ENCODE data around the gene HSPA13. TPM values are rescaled to one million over a fixed set of nuclear protein-coding genes. Genes with fewer than 3 reads are reported as not detected.
"Not testable (repeated sequence)": the region's sequence is repeated elsewhere in the genome, so short reads cannot be mapped to it uniquely, and the experiment has no call there.

HSPA13 gene
- total RNA-seq, 1 donor from 2014 or later: 40.9 TPM

- TF ChIP-seq, protein P1, sequence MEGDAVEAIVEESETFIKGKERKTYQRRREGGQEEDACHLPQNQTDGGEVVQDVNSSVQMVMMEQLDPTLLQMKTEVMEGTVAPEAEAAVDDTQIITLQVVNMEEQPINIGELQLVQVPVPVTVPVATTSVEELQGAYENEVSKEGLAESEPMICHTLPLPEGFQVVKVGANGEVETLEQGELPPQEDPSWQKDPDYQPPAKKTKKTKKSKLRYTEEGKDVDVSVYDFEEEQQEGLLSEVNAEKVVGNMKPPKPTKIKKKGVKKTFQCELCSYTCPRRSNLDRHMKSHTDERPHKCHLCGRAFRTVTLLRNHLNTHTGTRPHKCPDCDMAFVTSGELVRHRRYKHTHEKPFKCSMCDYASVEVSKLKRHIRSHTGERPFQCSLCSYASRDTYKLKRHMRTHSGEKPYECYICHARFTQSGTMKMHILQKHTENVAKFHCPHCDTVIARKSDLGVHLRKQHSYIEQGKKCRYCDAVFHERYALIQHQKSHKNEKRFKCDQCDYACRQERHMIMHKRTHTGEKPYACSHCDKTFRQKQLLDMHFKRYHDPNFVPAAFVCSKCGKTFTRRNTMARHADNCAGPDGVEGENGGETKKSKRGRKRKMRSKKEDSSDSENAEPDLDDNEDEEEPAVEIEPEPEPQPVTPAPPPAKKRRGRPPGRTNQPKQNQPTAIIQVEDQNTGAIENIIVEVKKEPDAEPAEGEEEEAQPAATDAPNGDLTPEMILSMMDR (conservative IDR thresholded peaks at IDR 0.05): no peak
- no peaks in the 10 kb centered on the region for H3K4me1 Mint-ChIP-seq
- H3K27me3 Mint-ChIP-seq (ENCODE audit: low read depth): peaks cover 7% of the 10 kb centered on the region
- no peak overlapping the region for H3K4me3 Mint-ChIP-seq
- H3K36me3 Mint-ChIP-seq (ENCODE audit: low read depth): no peaks in the 10 kb centered on the region
- no peaks in the 10 kb centered on the region for H3K9me3 Mint-ChIP-seq
- no peak for DNase-seq (ENCODE audit: low read depth, low spot score)
- no peak overlapping the region for H3K27ac Mint-ChIP-seq (ENCODE audit: unreplicated experiment)
These were observed 28.4 kb downstream of the HSPA13 start for GRCh38 chr21:14354515-14354914.

DNA sequence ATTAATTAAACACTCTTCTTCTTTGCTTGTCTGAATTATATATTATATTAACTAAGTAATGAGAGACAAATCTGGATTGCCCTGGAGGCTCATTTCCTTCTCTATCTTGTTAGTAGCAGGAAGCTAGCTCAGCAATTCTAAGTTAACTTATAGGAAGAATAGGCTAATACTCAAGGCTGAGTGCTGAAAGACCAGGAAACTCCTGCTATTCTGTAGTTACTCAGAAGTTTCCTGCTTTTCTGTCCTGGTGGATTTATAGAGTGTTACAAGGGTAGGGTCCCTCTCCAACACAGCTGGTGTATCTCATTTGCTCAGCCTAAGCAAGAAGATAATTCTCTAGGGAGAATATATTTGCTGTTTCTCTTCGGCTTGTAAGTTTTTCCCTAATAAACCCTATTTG lies 29.2 kb downstream of the HSPA13 start:
- Mint-ChIP-seq H3K4me1 (no peaks in the 10 kb centered on the region), H3K4me3 (no peak overlapping the region), H3K27ac (ENCODE audit: unreplicated experiment) (no peak overlapping the region), H3K36me3 (ENCODE audit: low read depth) (no peaks in the 10 kb centered on the region), H3K27me3 (ENCODE audit: low read depth) (peaks cover 7% of the 10 kb centered on the region), H3K9me3 (no peaks in the 10 kb centered on the region)
- TF ChIP-seq, protein P1 (conservative IDR thresholded peaks at IDR 0.05): no peak
- no peak for DNase-seq (ENCODE audit: low read depth, low spot score)

GRCh38 chr21:14353231-14353630 lies 29.7 kb downstream of the HSPA13 start:
- DNase-seq (ENCODE audit: low read depth, low spot score): no peak
- H3K4me3 Mint-ChIP-seq: no peak overlapping the region
- H3K4me1 Mint-ChIP-seq: no peaks in the 10 kb centered on the region
- H3K27ac Mint-ChIP-seq (ENCODE audit: unreplicated experiment): no peak overlapping the region
- H3K9me3 Mint-ChIP-seq: no peaks in the 10 kb centered on the region
- TF ChIP-seq, protein P1 (conservative IDR thresholded peaks at IDR 0.05): no peak
- H3K27me3 Mint-ChIP-seq (ENCODE audit: low read depth): peaks cover 7% of the 10 kb centered on the region
- no peaks in the 10 kb centered on the region for H3K36me3 Mint-ChIP-seq (ENCODE audit: low read depth)

DNA sequence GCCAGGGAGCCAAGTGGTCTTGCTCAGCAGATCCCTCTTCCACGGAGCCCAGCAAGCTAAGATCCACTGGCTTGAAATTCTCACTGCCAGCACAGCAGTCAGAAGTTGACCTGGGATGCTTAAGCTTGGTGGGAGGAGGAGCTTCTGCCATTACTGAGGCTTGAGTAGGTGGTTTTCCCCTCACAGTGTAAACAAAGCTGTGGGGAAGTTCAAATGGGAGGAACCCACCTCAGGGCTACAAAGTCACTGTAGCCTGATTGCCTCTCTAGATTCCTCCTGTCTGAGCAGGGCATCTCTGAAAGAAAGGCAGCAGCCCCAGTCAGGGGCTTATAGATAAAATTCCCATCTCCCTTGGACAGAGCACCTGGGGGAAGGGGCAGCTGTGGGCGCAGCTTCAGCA lies 55.6 kb downstream of the HSPA13 start:
- H3K4me1 Mint-ChIP-seq: not testable (repeated sequence)

DNA sequence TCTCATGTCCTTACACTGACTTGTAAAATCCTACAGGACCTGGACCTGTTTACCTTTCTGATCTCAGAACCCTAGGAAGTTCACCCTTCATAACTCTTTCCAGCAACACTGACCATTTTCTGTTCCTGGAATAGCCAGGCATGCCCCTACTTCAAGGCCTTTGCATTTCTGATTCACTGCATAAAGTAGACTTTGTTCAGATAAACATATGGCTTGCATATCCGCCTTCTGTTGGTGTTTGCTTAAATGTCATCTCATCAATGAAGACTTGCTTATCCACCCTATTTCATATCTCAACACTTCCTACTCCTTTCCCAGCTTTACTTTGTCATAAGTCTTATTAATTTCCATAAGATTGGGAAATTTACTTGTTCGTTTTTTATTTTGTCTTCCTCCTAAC lies 57.4 kb downstream of the HSPA13 start:
- Mint-ChIP-seq H3K4me3 (no peak overlapping the region), H3K9me3 (peaks cover 6% of the 10 kb centered on the region), H3K27me3 (ENCODE audit: low read depth) (peaks cover 31% of the 10 kb centered on the region)

More for the DNA sequence above, 55.6 kb downstream of the HSPA13 start:
- H3K27ac Mint-ChIP-seq (ENCODE audit: unreplicated experiment); H3K4me3 Mint-ChIP-seq; H3K36me3 Mint-ChIP-seq (ENCODE audit: low read depth); DNase-seq (ENCODE audit: low read depth, low spot score): not testable (repeated sequence)
- peaks cover 37% of the 10 kb centered on the region for H3K27me3 Mint-ChIP-seq (ENCODE audit: low read depth)
- H3K9me3 Mint-ChIP-seq: peaks cover 11% of the 10 kb centered on the region

More for the DNA sequence above, 57.4 kb downstream of the HSPA13 start:
- H3K4me1 Mint-ChIP-seq: no peaks in the 10 kb centered on the region
- H3K27ac Mint-ChIP-seq (ENCODE audit: unreplicated experiment): no peak overlapping the region
- no peaks in the 10 kb centered on the region for H3K36me3 Mint-ChIP-seq (ENCODE audit: low read depth)
- no peak for DNase-seq (ENCODE audit: low read depth, low spot score)
- TF ChIP-seq, protein P1 (conservative IDR thresholded peaks at IDR 0.05): no peak

Other genes with a start within 250 kb of the HSPA13 start
- not detected in 2 replicates for gene LIPI, start 172.2 kb downstream of the HSPA13 start, total RNA-seq
- gene RBM11, start 167.0 kb downstream of the HSPA13 start, total RNA-seq: 0.36 and 0.65 TPM in 2 replicates
- gene SAMSN1, start 163.2 kb upstream of the HSPA13 start, total RNA-seq: not detected in 2 replicates

All from neural crest cell (in vitro differentiated cells).